ENCODE measurements around the gene KIAA1614. TPM values are rescaled to one million over a fixed set of nuclear protein-coding genes. Genes with fewer than 3 reads are reported as not detected.

The KIAA1614 gene
- total RNA-seq, 1 donor from 2014 or later = 6.6 TPM

- no peak for DNase-seq (ENCODE audit: extremely low spot score, unreplicated experiment)
- Mint-ChIP-seq H3K36me3 (ENCODE audit: unreplicated experiment) (peaks cover 26% of the 10 kb centered on the region), H3K9me3 (ENCODE audit: unreplicated experiment) (no peaks in the 10 kb centered on the region), H3K27me3 (ENCODE audit: unreplicated experiment) (no peaks in the 10 kb centered on the region), H3K4me3 (ENCODE audit: unreplicated experiment) (no peak overlapping the region), H3K4me1 (ENCODE audit: unreplicated experiment) (peaks cover 8% of the 10 kb centered on the region), H3K27ac (ENCODE audit: unreplicated experiment) (no peak overlapping the region)
- TF ChIP-seq CTCF (IDR thresholded peaks at IDR 0.05) = no peak
These were observed 36.2 kb downstream of the KIAA1614 start for GRCh38 chr1:180948641-180949615.

- peaks cover 24% of the 10 kb centered on the region for H3K36me3 Mint-ChIP-seq (ENCODE audit: unreplicated experiment)
- H3K9me3 Mint-ChIP-seq (ENCODE audit: unreplicated experiment) = no peaks in the 10 kb centered on the region
- no peak for TF ChIP-seq CTCF (IDR thresholded peaks at IDR 0.05)
- H3K27ac Mint-ChIP-seq (ENCODE audit: unreplicated experiment) = no peak overlapping the region
- peaks cover 8% of the 10 kb centered on the region for H3K4me1 Mint-ChIP-seq (ENCODE audit: unreplicated experiment)
- no peaks in the 10 kb centered on the region for H3K27me3 Mint-ChIP-seq (ENCODE audit: unreplicated experiment)
- no peak for DNase-seq (ENCODE audit: extremely low spot score, unreplicated experiment)
- H3K4me3 Mint-ChIP-seq (ENCODE audit: unreplicated experiment) = no peak overlapping the region
These were observed 36.9 kb downstream of the KIAA1614 start for GRCh38 chr1:180949616-180950000.

- no peak for TF ChIP-seq CTCF (IDR thresholded peaks at IDR 0.05)
- no peak for DNase-seq (ENCODE audit: extremely low spot score, unreplicated experiment)
- no peaks in the 10 kb centered on the region for H3K27me3 Mint-ChIP-seq (ENCODE audit: unreplicated experiment)
- peaks cover 9% of the 10 kb centered on the region for H3K4me1 Mint-ChIP-seq (ENCODE audit: unreplicated experiment)
- no peaks in the 10 kb centered on the region for H3K9me3 Mint-ChIP-seq (ENCODE audit: unreplicated experiment)
- H3K27ac Mint-ChIP-seq (ENCODE audit: unreplicated experiment) = no peak overlapping the region
- H3K36me3 Mint-ChIP-seq (ENCODE audit: unreplicated experiment) = peaks cover 25% of the 10 kb centered on the region
- H3K4me3 Mint-ChIP-seq (ENCODE audit: unreplicated experiment) = no peak overlapping the region
These were observed 37.6 kb downstream of the KIAA1614 start for GRCh38 chr1:180950321-180950720.

GRCh38 chr1:180951186-180951745 lies 38.6 kb downstream of the KIAA1614 start:
- no peak for TF ChIP-seq CTCF (IDR thresholded peaks at IDR 0.05)
- DNase-seq (ENCODE audit: extremely low spot score, unreplicated experiment) = no peak
- Mint-ChIP-seq H3K4me1 (ENCODE audit: unreplicated experiment) (peaks cover 17% of the 10 kb centered on the region), H3K27me3 (ENCODE audit: unreplicated experiment) (no peaks in the 10 kb centered on the region), H3K9me3 (ENCODE audit: unreplicated experiment) (no peaks in the 10 kb centered on the region), H3K27ac (ENCODE audit: unreplicated experiment) (no peak overlapping the region), H3K4me3 (ENCODE audit: unreplicated experiment) (no peak overlapping the region), H3K36me3 (ENCODE audit: unreplicated experiment) (peaks cover 22% of the 10 kb centered on the region)
